Measurements from ENCODE around the gene ZNF526. TPM values are rescaled to one million over a fixed set of nuclear protein-coding genes. Genes with fewer than 3 reads are reported as not detected.

The ZNF526 gene
- polyA plus RNA-seq, 4 donors, result 8.0 to 8.8 (median 8.5) TPM

GRCh38 chr19:42196011-42197001, 23.8 kb upstream of the ZNF526 start:
- DNase-seq (ENCODE audit: low read depth in 4 of 4, low spot score in 3 of 4), result no peak

GRCh38 chr19:42197375-42197817, 22.7 kb upstream of the ZNF526 start:
- DNase-seq (ENCODE audit: low read depth in 4 of 4, low spot score in 3 of 4), result no peak

DNA sequence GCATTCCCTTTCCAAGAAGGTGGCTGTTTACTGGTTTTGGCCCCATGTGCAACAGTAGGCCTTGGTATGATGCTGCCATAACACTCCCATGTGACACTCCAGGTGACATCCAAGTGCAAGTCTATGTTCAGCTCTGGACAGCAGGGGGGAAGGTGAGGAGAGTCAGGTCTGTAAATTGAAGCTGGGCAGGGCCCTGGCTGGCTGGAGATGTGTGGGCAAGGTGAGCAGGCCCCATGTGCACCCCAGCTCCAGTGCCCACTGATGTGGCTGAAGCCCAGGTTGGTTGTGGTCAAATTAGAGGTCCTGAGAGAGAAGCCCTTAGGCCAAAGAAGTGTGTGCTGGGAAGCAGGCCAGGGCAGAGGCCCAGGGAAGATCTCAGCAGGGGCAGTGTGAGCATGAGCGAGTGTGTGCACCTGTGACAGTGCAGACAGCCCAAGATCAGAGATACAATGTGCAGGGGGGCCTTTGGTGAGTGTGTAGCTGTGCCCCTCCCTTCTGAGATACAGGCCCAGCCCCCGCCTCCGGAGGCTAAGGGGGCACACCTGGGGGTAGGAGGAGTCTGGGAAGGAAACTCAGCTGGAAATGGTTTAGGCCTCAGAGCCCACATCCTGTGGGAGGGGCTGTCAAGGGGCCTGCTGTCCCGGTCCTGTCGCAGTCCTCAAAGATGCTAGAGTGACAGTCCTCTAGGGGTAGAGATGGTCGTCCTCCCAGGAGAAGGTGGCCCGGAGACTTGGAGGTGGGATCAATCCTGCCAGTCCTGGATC, 21.3 kb upstream of the ZNF526 start:
- DNase-seq (ENCODE audit: low read depth in 4 of 4, low spot score in 3 of 4), result no peak

DNA sequence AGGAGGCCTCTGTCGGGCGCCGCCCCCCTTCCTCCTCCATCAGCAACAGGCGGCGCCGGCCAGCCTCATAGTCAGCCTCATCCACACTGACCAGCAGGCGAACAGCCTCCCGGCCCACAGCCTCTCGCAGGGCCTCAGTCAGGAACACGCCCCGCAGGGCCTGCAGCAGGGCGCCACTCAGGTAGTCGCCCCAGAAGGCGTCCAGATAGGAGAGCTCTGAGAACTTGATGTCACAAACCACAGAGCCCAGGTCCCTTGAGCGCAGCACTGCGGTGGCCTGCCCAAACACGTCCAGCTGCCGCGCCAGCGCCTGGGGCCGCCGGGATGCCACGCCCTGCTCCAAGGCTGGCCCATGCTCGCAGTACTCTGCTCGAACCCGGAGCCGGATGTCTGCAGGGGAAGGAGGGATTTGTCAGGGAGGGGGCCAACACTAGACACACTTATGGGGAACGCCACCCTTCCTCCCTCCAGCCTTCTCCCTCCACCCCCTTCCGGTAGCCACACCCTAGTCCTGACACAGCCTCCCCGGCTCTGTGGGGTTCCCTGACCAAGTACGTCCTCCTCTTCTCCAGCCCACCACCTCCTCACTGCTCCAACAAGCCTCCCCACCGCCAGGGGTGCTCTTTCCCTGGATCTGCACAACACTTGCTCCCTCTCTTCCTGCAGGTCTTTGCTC, 20.5 kb upstream of the ZNF526 start:
- DNase-seq (ENCODE audit: low read depth in 4 of 4, low spot score in 3 of 4), result no peak

GRCh38 chr19:42200116-42200715, 19.9 kb upstream of the ZNF526 start:
- no peak for DNase-seq (ENCODE audit: low read depth in 4 of 4, low spot score in 3 of 4)

DNA sequence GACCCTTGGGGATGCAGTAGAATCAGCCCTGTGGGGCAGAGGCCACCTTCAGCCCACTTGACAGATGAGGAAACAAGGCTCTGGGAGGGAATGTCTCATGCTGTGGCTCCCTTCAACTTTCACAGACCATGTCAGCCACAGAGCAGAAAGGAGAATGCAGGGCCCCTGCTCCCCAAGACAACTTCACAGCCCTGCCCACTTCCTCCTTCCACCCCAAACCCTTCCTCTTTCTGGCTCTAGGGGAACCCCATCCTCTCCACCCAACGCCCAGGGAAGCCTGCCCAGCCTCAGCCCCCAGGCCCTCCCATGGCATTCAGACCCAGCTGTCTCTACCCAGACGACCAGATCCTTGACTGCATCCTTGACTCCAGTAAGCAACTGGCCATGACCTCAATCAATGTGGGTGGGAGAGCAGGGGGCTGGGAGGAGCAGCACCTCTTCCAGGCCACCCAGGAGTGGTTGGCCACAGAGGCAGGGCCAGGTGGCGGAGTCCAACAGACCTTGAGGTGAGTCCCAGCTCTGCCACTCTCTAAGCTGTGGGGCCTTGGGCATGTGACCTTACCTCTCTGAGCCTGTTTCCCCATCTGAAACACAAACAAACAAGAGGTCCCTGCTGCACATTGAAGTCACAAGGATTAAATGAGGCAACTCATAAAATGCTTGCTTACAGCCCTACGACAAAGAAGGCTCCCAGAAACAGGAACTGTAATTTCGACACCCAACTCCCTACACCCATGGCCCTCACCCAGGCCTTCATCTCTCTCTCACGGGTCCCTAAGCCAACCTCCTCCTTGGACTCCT, 18.4 kb upstream of the ZNF526 start:
- DNase-seq (ENCODE audit: low read depth in 4 of 4, low spot score in 3 of 4), result no peak

DNA sequence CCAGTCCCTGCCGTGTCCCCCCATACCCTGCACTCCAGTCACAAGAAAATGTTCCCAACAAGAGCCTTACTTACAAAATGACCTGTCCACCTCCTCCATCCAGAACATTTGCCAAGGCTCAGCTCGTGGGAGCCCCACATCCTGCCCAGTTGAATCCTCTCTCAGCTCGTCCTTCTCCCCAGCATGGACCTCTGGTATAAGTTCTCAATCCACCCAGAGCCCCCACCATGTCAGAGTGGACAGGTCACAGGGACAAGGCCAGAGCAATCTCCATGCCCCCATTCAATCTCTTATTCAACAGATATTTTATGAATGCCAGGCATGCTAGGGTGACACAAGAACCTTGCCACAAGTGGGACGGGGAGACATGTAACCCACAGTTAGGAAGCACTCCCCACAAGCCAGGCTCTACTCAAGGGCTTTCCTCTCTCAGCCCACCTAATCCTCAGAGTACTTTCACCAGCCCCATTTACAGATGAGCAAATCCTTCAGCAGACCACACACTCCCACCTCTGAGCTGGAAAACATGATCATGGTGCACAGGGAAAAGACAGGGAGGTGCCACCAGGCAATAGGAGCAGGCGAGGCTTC, 17.7 kb upstream of the ZNF526 start:
- no peak for DNase-seq (ENCODE audit: low read depth in 4 of 4, low spot score in 3 of 4)

GRCh38 chr19:42203700-42204099, 16.4 kb upstream of the ZNF526 start:
- no peak for DNase-seq (ENCODE audit: low read depth in 4 of 4, low spot score in 3 of 4)

DNA sequence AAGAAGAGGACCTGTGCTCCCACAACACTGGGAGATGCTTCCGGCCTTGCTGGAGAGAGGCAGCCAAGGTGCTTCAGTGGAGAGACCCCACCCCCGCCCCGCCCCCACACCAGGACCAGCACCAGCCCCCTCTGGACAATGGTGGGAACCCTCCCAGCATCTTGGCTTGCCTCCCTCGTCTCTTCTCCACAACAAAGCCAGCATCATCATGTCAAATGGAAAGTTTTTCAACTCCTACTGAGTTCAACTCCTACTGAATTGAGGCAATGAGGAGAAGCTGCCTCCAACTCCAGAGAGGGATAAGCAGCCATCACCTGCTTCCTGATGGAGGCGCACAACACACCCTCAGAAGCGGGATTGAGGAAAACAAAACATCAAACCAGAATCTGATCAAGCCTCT, 15.4 kb upstream of the ZNF526 start:
- DNase-seq (ENCODE audit: low read depth in 4 of 4, low spot score in 3 of 4), result no peak

DNA sequence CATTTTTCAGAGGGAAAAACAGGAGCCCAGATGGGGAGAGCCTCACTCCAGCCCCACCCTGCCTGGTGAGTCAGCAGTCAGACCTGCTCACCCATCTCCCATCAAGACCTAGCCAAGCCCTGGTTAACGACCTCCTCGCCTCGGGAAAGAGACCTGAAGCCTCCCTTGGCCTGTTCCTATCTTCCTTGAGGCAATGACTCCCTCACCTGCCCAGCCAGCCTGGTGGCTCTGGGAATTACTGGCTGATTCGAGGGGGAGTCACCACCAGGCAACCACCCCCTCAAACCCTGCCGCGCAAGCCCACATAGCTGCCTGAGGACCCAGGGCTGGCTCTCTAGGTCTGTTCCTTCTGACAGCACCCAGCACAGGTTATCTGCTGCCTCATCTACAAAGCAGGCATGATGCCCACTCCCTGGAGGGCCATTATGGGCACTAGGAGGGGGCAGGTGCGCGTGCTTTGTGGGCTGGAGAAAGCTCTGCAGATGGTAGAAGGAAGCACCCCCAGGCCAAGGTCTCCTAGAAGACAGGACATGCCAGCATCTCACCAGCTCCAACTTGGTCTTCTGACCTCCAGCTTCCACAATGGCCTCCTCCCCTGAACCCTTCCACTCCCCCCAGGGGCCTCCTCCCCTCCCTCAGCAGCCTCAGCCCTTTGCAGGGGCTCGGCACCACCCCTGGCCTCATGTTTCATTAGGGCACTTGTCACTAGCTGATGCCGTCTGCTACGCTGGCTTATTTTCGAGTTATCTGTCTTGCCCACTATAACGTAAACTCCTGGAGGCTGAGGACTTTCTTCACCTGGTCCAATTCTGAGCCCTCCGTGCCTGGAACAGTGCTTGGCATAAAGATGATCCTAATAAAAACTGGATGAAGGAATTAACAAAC, 13.0 kb upstream of the ZNF526 start:
- no peak for DNase-seq (ENCODE audit: low read depth in 4 of 4, low spot score in 3 of 4)

DNA sequence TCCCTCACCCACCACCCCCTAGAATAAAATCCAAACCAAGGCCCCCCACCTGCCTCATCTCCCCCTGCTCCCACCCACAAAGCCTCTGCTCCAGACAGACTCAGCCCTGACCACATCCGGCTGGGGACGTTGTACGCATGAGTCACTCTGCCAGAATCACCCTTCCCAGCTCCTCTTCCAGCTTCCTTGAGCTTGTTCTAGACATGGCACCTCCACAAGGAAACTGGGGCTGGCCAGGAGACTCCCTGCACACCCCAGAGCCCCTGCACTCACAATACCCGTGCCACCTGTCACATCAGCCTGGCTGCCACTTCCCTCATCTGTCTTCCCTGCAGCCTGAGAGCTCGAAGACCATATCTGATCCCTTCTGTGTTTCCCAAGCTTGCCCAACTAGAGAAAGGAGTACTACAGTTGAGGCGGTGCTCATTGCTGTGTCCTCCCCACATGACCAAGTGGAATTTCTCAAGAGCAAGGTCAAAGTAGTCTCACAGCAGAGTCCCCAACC, 12.3 kb upstream of the ZNF526 start:
- DNase-seq (ENCODE audit: low read depth in 4 of 4, low spot score in 3 of 4), result no peak

GRCh38 chr19:42208612-42209011, 11.5 kb upstream of the ZNF526 start:
- DNase-seq (ENCODE audit: low read depth in 4 of 4, low spot score in 3 of 4), result no peak

- DNase-seq (ENCODE audit: low read depth in 4 of 4, low spot score in 3 of 4), result no peak
Measured at GRCh38 chr19:42212886-42213285, 7.2 kb upstream of the ZNF526 start.

DNA sequence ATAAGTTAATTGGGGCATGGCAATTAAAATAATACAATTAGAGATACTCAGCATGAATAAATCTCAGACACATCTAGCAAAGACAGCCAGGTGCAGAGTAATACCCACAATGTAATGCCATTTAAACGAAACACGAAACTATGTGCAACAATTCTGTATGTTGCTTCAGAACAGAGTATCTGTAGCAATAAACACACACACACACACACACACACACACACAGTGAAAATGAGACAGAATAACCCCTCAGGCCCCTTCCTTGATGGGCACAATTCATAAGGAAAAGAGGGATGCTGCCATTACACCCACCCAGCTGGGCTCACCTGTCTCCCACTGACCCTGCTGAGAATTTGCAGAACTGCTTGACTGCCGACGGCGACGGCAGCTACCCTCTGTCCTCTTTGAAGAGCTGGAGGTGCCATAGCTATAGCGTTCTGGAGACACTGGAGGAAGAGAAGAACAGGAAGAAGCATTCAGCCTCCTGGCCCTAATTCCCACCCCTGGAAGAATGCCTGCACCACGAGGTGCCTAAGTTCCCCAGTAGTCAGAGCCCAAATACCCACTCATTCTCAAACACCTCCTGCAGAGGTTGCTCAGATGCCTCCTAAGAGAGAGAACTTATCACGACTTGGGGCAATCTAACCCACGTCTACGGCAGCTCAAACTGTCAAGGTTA, 5.2 kb upstream of the ZNF526 start:
- DNase-seq (ENCODE audit: low read depth in 4 of 4, low spot score in 3 of 4), result no peak

- DNase-seq (ENCODE audit: low read depth in 4 of 4, low spot score in 3 of 4), result peak in 3 of 4 donors; percentile 14 to 34 (median 29)
Measured at GRCh38 chr19:42216653-42217519, 3.2 kb upstream of the ZNF526 start.
